Measurements from ENCODE around the gene MRGPRE. TPM values are rescaled to one million over a fixed set of nuclear protein-coding genes. Genes with fewer than 3 reads are reported as not detected.

MRGPRE gene
- total RNA-seq, 1 experiment from 2014 or later, result not detected

DNA sequence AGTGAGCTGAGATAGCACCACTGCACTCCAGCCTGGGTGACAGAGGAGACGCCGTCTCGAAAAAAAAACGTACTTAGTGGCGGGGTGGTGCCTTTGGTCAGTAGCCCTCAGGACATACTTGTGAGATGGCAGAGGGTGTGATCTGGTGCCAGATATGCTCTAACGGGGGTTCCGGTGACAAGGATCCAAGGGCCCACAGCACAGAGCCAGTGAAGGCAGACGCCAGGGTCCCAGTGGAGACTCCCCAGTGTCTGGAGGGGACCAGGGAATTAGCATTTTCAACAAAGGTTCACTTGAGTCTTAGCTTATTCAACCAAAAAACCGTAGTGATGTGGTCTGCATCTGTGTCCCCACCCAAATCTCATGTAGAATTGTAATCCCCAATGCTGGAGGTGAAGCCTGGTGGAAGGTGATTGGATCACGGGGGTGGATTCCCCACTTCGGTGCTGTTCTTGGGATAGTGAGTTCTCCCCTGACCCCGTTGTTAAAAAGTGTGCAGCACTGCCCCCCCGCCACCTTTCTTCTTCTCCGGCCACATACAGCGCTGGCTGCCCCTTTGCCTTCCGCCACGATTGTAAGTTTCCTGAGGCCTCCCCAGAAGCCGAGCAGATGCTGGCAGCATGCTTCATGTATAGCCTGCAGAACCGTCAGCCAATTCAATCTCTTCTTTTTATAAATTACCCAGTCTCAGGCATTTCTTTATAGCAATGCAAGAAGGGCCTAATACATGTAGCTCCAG lies 40.5 kb downstream of the MRGPRE start:
- H4K20me1 ChIP-seq (ENCODE audit: control insufficient read depth, insufficient read depth, insufficient read length), result no peaks in the 10 kb centered on the region
- H3K79me1 ChIP-seq (ENCODE audit: insufficient read depth, low read depth, low read length, poor library complexity, severe bottlenecking), result no peaks in the 10 kb centered on the region
- no peak overlapping the region for H3K27ac ChIP-seq (ENCODE audit: insufficient read length, low read depth, low read length)
- H2AK5ac ChIP-seq (ENCODE audit: insufficient read length, low read length), result no peak overlapping the region
- Mint-ChIP-seq H3K36me3 (ENCODE audit: insufficient read depth in 1 of 3, low read depth in 3 of 3) (no peaks in the 10 kb centered on the region; a peak in 1 of 7 replicates), H3K9me3 (peaks cover 0 to 3% of the 10 kb centered on the region in 2 experiments; a peak in 2 of 5 replicates), H3K27me3 (ENCODE audit: low read depth) (peaks cover 12% of the 10 kb centered on the region), H3K27ac (no peak overlapping the region), H3K4me1 (peaks cover 43 to 61% of the 10 kb centered on the region in 2 experiments), H3K4me3 (no peak overlapping the region)
- H3K4me1 ChIP-seq (ENCODE audit: insufficient read depth, low read length), result peaks cover 6% of the 10 kb centered on the region; the same call in 1 of the 2 replicates
- H3K79me2 ChIP-seq (ENCODE audit: insufficient read depth, low read length), result no peaks in the 10 kb centered on the region
- no peak overlapping the region for H3K9ac ChIP-seq (ENCODE audit: extremely low read depth, insufficient read length, low read length)
- no peak overlapping the region for H2BK20ac ChIP-seq (ENCODE audit: low read depth, low read length, poor library complexity, severe bottlenecking)
- no peaks in the 10 kb centered on the region for H3K23me2 ChIP-seq (ENCODE audit: insufficient read length, low read depth, low read length, poor library complexity, severe bottlenecking)
- no peak overlapping the region for H2BK120ac ChIP-seq (ENCODE audit: low read depth, low read length, poor library complexity, severe bottlenecking)
- no peak overlapping the region for H2BK5ac ChIP-seq (ENCODE audit: insufficient read length, low read length)
- no peak overlapping the region for H4K5ac ChIP-seq (ENCODE audit: insufficient read length, low read depth, low read length)
- H3K4ac ChIP-seq (ENCODE audit: low read depth, low read length), result no peak overlapping the region
- H3K9me3 ChIP-seq (ENCODE audit: control insufficient read depth, low read depth, low read length), result no peaks in the 10 kb centered on the region
- H4K8ac ChIP-seq (replicated peaks; ENCODE audit: insufficient read length, low read depth, low read length), result no peak overlapping the region
- no peak overlapping the region for H2BK15ac ChIP-seq (ENCODE audit: low read depth, low read length)
- no peak overlapping the region for H3K56ac ChIP-seq (ENCODE audit: insufficient read length, low read depth, low read length)
- H3K18ac ChIP-seq (ENCODE audit: insufficient read length, low read depth, low read length), result no peak overlapping the region
- TF ChIP-seq, protein P1, sequence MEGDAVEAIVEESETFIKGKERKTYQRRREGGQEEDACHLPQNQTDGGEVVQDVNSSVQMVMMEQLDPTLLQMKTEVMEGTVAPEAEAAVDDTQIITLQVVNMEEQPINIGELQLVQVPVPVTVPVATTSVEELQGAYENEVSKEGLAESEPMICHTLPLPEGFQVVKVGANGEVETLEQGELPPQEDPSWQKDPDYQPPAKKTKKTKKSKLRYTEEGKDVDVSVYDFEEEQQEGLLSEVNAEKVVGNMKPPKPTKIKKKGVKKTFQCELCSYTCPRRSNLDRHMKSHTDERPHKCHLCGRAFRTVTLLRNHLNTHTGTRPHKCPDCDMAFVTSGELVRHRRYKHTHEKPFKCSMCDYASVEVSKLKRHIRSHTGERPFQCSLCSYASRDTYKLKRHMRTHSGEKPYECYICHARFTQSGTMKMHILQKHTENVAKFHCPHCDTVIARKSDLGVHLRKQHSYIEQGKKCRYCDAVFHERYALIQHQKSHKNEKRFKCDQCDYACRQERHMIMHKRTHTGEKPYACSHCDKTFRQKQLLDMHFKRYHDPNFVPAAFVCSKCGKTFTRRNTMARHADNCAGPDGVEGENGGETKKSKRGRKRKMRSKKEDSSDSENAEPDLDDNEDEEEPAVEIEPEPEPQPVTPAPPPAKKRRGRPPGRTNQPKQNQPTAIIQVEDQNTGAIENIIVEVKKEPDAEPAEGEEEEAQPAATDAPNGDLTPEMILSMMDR (conservative IDR thresholded peaks at IDR 0.05), result no peak
- H3K4me2 ChIP-seq (ENCODE audit: insufficient read depth, insufficient read length, low read length), result no peak overlapping the region
- DNase-seq, result no peak
- no peak overlapping the region for H2AFZ ChIP-seq (ENCODE audit: low read length)
- H3K27me3 ChIP-seq (ENCODE audit: insufficient read depth, low read length), result no peaks in the 10 kb centered on the region
- no peak overlapping the region for H4K91ac ChIP-seq (ENCODE audit: insufficient read length, low read depth, low read length)
- WGBS (ENCODE audit: extremely low coverage, insufficient read length, low lambda C conversion rate), result no CpG with 5 or more reads among the region's 19 CpGs
- H3T11ph ChIP-seq (ENCODE audit: low read length), result no peak overlapping the region
- H3K23ac ChIP-seq (ENCODE audit: insufficient read length, low read depth, low read length), result no peak overlapping the region
- no peak overlapping the region for H2BK12ac ChIP-seq (ENCODE audit: insufficient read length, low read depth, low read length)
- H3K14ac ChIP-seq (ENCODE audit: insufficient read depth, low read length), result no peak overlapping the region
